ENCODE results near the gene NAV1. TPM values are rescaled to one million over a fixed set of nuclear protein-coding genes. Genes with fewer than 3 reads are reported as not detected.

NAV1 gene
- total and polyA plus RNA-seq, 9 of the 15 experiments (the other 6 are each of a cell fraction or from before 2014, with no cell fraction given), result 0.91 to 16.8 (median 3.2) TPM

DNA sequence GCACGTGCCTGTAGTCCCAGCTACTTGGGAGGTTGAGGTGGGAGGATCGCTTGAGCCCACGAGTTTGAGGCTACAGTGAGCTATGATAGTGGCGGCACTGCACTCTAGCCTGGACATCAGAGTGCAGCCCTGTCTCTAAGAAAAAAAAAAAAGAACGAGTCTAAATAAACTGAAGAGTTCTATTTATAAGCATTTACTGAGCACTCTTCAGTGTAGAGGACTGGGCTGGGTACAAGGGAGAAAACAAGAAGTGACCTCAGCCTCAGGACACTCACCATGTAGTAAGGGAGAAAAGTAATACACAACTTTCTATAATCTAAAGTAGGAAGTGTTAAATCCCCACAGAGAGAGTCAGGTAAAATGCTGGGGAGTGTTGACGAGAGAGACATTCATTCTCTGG, 35.0 kb downstream of the NAV1 start:
- ChIA-PET CTCF (ENCODE audit: low intra/inter-chr PET ratio) (no interaction called here), POLR2A (interaction anchor here (0.6 to 1.6 kb wide), 11 partner anchors 9 to 400 kb away, joined by 3 to 5 read pairs (median 4); no protein-coding TSS in a partner anchor)
- no peaks in the 10 kb centered on the region for H4K20me1 ChIP-seq (replicated peaks; ENCODE audit: control insufficient read depth, insufficient read depth, low read length)
- no peak overlapping the region for H3K4me3 ChIP-seq
- H3K9me1 ChIP-seq (ENCODE audit: control insufficient read depth, insufficient read depth, low read length), result peaks cover 4% of the 10 kb centered on the region
- ATAC-seq (no peak), DNase-seq (ENCODE audit: extremely low read depth in 1 of 4, low spot score in 3 of 4) (no peak), FAIRE-seq (no peak)
- no peak overlapping the region for H3K27ac ChIP-seq (ENCODE audit: extremely low read depth, low read depth, low read length)
- H3K4me1 ChIP-seq (replicated peaks in 1 of 2; ENCODE audit: control insufficient read depth in 2 of 2, insufficient read depth in 2 of 2, low read length in 2 of 2), result peaks cover 44 to 86% of the 10 kb centered on the region in 2 experiments
- intact Hi-C loops (cut with micrococcal nuclease) (no loop called here), in situ Hi-C loops (cut with MboI) (no loop called here)
- H3K9me3 ChIP-seq (replicated peaks; ENCODE audit: control insufficient read depth, insufficient read depth, low read depth, low read length), result no peaks in the 10 kb centered on the region
- H3K4me2 ChIP-seq (ENCODE audit: insufficient read depth, low read length), result no peak overlapping the region
- H3K79me2 ChIP-seq (ENCODE audit: control insufficient read depth, insufficient read depth, low read length), result no peaks in the 10 kb centered on the region
- H3K9ac ChIP-seq (ENCODE audit: insufficient read depth in 1 of 2, low read depth in 2 of 2, low read length in 2 of 2), result no peak overlapping the region; a peak in 1 of 4 replicates
- H3K27me3 ChIP-seq (ENCODE audit: control insufficient read depth in 2 of 2, insufficient read depth in 2 of 2, low read length in 2 of 2), result no peaks in the 10 kb centered on the region
- BruUV-seq (replicated peaks), result no TSS peak
- TF ChIP-seq, protein P1, sequence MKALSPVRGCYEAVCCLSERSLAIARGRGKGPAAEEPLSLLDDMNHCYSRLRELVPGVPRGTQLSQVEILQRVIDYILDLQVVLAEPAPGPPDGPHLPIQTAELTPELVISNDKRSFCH (CRISPR knock-in tag; IDR thresholded peaks at IDR 0.05), result no peak
- TF ChIP-seq, protein P1 (tag; IDR thresholded peaks at IDR 0.05), result no peak
- TF ChIP-seq ERF (CRISPR knock-in tag; IDR thresholded peaks at IDR 0.05) (0 out of 2 replicates have a peak, but pooled peaks have one; percentile 38), CXXC5 (CRISPR knock-in tag; IDR thresholded peaks at IDR 0.05) (peak; percentile 11; the same call in 1 of the 2 replicates), MYC (IDR thresholded peaks at IDR 0.05; ENCODE audit: low read depth, low read length) (0 out of 2 replicates have a peak, but pooled peaks have one; percentile 20), MYC (CRISPR knock-in tag; IDR thresholded peaks at IDR 0.05; ENCODE audit: borderline replicate concordance, low read depth) (no peak), BHLHE40 (IDR thresholded peaks at IDR 0.05; ENCODE audit: low read length) (peak; percentile 33; the same call in 1 of the 2 replicates)
- TF ChIP-seq, protein P2, sequence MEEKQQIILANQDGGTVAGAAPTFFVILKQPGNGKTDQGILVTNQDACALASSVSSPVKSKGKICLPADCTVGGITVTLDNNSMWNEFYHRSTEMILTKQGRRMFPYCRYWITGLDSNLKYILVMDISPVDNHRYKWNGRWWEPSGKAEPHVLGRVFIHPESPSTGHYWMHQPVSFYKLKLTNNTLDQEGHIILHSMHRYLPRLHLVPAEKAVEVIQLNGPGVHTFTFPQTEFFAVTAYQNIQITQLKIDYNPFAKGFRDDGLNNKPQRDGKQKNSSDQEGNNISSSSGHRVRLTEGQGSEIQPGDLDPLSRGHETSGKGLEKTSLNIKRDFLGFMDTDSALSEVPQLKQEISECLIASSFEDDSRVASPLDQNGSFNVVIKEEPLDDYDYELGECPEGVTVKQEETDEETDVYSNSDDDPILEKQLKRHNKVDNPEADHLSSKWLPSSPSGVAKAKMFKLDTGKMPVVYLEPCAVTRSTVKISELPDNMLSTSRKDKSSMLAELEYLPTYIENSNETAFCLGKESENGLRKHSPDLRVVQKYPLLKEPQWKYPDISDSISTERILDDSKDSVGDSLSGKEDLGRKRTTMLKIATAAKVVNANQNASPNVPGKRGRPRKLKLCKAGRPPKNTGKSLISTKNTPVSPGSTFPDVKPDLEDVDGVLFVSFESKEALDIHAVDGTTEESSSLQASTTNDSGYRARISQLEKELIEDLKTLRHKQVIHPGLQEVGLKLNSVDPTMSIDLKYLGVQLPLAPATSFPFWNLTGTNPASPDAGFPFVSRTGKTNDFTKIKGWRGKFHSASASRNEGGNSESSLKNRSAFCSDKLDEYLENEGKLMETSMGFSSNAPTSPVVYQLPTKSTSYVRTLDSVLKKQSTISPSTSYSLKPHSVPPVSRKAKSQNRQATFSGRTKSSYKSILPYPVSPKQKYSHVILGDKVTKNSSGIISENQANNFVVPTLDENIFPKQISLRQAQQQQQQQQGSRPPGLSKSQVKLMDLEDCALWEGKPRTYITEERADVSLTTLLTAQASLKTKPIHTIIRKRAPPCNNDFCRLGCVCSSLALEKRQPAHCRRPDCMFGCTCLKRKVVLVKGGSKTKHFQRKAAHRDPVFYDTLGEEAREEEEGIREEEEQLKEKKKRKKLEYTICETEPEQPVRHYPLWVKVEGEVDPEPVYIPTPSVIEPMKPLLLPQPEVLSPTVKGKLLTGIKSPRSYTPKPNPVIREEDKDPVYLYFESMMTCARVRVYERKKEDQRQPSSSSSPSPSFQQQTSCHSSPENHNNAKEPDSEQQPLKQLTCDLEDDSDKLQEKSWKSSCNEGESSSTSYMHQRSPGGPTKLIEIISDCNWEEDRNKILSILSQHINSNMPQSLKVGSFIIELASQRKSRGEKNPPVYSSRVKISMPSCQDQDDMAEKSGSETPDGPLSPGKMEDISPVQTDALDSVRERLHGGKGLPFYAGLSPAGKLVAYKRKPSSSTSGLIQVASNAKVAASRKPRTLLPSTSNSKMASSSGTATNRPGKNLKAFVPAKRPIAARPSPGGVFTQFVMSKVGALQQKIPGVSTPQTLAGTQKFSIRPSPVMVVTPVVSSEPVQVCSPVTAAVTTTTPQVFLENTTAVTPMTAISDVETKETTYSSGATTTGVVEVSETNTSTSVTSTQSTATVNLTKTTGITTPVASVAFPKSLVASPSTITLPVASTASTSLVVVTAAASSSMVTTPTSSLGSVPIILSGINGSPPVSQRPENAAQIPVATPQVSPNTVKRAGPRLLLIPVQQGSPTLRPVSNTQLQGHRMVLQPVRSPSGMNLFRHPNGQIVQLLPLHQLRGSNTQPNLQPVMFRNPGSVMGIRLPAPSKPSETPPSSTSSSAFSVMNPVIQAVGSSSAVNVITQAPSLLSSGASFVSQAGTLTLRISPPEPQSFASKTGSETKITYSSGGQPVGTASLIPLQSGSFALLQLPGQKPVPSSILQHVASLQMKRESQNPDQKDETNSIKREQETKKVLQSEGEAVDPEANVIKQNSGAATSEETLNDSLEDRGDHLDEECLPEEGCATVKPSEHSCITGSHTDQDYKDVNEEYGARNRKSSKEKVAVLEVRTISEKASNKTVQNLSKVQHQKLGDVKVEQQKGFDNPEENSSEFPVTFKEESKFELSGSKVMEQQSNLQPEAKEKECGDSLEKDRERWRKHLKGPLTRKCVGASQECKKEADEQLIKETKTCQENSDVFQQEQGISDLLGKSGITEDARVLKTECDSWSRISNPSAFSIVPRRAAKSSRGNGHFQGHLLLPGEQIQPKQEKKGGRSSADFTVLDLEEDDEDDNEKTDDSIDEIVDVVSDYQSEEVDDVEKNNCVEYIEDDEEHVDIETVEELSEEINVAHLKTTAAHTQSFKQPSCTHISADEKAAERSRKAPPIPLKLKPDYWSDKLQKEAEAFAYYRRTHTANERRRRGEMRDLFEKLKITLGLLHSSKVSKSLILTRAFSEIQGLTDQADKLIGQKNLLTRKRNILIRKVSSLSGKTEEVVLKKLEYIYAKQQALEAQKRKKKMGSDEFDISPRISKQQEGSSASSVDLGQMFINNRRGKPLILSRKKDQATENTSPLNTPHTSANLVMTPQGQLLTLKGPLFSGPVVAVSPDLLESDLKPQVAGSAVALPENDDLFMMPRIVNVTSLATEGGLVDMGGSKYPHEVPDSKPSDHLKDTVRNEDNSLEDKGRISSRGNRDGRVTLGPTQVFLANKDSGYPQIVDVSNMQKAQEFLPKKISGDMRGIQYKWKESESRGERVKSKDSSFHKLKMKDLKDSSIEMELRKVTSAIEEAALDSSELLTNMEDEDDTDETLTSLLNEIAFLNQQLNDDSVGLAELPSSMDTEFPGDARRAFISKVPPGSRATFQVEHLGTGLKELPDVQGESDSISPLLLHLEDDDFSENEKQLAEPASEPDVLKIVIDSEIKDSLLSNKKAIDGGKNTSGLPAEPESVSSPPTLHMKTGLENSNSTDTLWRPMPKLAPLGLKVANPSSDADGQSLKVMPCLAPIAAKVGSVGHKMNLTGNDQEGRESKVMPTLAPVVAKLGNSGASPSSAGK (IDR thresholded peaks at IDR 0.05), result peak; percentile 13
- H2AFZ ChIP-seq (ENCODE audit: low read depth, low read length), result peak overlapping the region; percentile 70
- 48% methylated on average over 6 of the region's 6 CpGs for WGBS (ENCODE audit: insufficient coverage, low coverage, missing lambda C conversion rate)
- no peaks in the 10 kb centered on the region for H3K36me3 ChIP-seq (ENCODE audit: control insufficient read depth, insufficient read depth, low read length)

Data from K562 (cell line).